GM21423 (cell line): ENCODE results near the gene TNFRSF1B.

Source experiments
- ATAC-seq: cut with Tn5 transposase; IDR thresholded peaks from one replicate; pipeline ENCODE4 v1.9.1; 2021; ENCODE audit warnings: mild to moderate bottlenecking, moderate library complexity; ENCODE audit not compliant: unreplicated experiment

Gene TNFRSF1B

GRCh38 chr1:12174924-12175810 lies 8.4 kb downstream of the TNFRSF1B start:
- ATAC-seq, result no peak

- no peak for ATAC-seq
These were observed 9.7 kb downstream of the TNFRSF1B start for GRCh38 chr1:12176298-12177118.

GRCh38 chr1:12177156-12177998 lies 10.6 kb downstream of the TNFRSF1B start:
- ATAC-seq, result no peak

- no peak for ATAC-seq
These were observed 11.2 kb downstream of the TNFRSF1B start for GRCh38 chr1:12177999-12178441.

- ATAC-seq, result no peak
These were observed 11.7 kb downstream of the TNFRSF1B start for GRCh38 chr1:12178511-12178910.

- no peak for ATAC-seq
These were observed 12.3 kb downstream of the TNFRSF1B start for GRCh38 chr1:12179111-12179519.

- no peak for ATAC-seq
These were observed 12.9 kb downstream of the TNFRSF1B start for GRCh38 chr1:12179676-12180075.

- no peak for ATAC-seq
These were observed 13.5 kb downstream of the TNFRSF1B start for GRCh38 chr1:12180315-12180714.

- ATAC-seq, result no peak
These were observed 14.1 kb downstream of the TNFRSF1B start for GRCh38 chr1:12180903-12181302.

GRCh38 chr1:12181568-12181967 lies 14.8 kb downstream of the TNFRSF1B start:
- ATAC-seq, result no peak

- ATAC-seq, result no peak
These were observed 15.7 kb downstream of the TNFRSF1B start for GRCh38 chr1:12182410-12182984.

GRCh38 chr1:12183095-12183794 lies 16.5 kb downstream of the TNFRSF1B start:
- no peak for ATAC-seq

GRCh38 chr1:12184008-12184681 lies 17.4 kb downstream of the TNFRSF1B start:
- ATAC-seq, result no peak

- ATAC-seq, result no peak
These were observed 18.5 kb downstream of the TNFRSF1B start for GRCh38 chr1:12185036-12185917.

- ATAC-seq, result no peak
These were observed 19.3 kb downstream of the TNFRSF1B start for GRCh38 chr1:12185918-12186678.

- ATAC-seq, result no peak
These were observed 19.8 kb downstream of the TNFRSF1B start for GRCh38 chr1:12186679-12186985.

GRCh38 chr1:12188115-12188514 lies 21.3 kb downstream of the TNFRSF1B start:
- no peak for ATAC-seq
